LoVo (cell line): ENCODE results near the gene CFAP92.
"Not testable (repeated sequence)": the region's sequence is repeated elsewhere in the genome, so short reads cannot be mapped to it uniquely, and the experiment has no call there.

Source experiments
- DNase-seq: peaks from one replicate; pipeline ENCODE4 v3.0.0-alpha.2; 2016; ENCODE audit warnings: low spot score

The CFAP92 gene

DNA sequence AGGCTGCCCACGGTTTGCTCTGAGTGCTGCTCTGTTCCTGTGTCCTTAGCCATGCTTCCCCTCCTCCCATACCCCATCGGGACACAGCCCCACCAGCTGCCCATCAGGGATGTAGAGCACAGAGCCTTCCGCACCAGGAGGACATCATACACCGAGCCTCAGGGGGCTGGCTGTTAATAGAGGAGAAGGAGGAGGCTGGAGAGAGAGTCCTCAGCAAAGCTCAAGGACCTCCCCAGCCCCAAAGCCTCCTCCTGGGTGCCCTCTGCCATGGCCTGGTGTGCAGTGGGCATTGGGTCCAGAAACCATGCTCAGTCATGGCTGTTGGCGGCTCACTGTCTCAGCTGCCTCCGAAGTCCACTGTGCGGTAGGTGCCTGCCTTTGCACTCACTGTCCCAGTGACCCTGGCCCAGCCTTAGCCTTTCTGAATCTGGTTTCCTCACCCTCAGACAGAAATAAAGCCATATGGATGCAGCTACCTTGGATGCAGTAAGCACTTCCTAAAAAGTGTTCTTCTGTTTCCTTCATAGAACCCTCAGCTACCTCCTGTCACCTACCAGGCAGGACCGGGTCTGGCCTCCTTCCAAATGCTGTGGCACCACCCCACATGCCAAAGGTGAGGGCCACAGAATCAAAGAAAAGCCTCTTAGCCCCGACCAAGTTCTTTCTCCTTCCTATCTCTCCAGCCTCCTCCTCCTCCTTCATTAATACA is 60.5 kb downstream of the CFAP92 start:
- DNase-seq = no peak

DNA sequence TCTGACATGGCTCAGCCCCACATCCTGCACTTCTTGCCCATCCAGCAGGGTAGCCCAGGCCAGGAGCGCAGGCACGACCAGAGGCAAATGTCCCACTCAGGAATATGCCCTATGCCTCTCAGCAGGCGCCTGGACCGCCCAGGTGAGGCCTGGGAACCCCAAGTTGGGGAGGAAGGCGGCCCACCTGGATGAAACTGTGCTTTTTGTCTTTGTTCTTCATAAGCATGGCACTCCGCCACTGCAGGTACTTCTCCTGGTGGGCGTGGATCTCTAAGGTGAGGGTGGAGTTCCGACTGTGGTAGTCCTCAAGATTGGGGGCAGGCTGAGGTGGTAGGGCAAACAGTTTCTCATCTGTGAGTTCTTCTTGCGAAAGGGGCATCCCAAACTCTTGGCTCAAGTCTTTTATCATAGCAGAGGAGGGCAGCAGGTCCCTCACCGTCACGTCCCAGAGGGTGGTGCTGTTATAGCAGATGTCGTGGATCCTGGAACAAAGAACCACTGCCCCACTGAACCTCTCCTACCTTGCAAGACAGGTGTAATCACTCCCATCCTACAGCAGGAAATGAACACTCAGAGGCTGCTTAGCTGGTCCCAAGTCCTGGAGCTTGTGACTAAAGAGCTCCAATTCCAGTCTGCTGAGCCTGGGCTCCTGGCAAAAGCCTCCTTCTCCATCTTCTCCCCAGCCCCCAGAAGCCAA is 61.2 kb downstream of the CFAP92 start:
- no peak for DNase-seq

DNA sequence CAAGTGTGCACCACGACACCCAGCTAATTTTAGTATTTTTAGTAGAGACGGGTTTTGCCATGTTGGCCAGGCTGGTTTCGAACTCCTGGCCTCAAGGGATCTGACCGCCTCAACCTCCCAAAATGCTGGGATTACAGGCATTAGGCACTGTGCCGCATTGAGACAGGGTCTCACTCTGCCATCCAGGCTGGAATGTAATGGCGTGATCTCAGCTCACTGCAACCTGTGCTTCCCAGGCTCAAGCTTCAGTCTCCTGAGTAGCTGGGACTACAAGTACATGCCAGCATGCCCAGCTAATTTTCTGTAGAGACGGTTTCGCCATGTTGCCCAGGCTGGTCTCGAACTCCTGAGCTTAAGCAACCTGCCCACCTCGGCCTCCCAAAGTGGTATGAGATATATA is 62.8 kb downstream of the CFAP92 start:
- DNase-seq = no peak

DNA sequence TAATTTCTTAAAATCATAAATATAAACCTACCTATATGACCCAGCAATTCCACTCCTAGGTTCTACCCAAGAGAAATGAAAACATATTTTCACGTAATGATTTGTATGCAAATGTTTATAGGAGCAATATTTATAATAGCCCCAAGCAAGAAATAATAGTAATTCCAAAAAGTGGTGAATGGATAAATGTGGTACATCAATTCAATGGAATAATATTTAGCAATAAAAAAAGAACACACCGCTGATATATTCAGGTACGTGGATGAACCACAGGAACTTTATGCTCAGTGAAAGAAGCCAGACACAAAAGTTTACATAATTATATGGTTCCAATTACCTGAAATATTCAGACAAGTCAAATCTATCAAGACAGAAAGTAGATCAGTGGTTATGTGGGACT is 64.5 kb downstream of the CFAP92 start:
- DNase-seq = no peak

DNA sequence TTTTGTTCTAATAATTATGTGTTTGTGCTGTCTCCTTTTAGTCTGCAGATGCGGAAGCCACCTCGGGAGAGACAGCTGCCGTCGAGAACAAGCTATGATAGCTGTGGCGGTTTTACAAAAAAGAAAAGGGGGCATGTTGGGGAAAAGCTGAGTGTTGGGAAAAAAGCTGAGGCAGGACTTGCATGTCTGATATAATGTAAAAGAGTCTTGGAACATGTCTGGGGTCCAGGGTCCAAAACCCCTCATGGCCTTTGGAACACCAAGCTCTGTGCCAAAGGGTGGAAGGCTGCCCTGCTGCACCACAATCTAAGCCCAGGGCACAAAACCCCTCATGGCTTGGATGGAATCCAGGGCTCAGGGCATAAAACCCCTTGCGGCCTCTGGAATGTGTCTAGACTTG is 69.9 kb downstream of the CFAP92 start:
- DNase-seq = not testable (repeated sequence)

DNA sequence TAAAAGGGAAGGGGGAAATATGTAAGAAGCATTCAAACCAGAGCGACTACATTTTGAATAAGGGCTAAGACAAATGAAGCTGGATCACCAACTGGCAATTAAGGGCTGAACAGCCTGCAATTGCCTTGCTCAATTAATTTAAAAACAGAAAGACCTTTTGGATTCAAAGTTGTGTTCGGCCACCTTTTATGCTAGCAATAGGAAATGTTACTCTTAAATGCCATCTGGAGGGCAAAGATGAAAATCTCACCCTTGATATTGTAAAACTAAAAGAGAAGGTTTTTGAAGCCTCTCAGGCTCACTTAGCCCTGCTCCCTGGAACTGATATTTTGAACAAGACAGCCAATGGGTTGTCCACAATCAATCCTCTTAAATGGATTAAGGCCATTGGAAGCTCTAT is 70.3 kb downstream of the CFAP92 start:
- no peak for DNase-seq

DNA sequence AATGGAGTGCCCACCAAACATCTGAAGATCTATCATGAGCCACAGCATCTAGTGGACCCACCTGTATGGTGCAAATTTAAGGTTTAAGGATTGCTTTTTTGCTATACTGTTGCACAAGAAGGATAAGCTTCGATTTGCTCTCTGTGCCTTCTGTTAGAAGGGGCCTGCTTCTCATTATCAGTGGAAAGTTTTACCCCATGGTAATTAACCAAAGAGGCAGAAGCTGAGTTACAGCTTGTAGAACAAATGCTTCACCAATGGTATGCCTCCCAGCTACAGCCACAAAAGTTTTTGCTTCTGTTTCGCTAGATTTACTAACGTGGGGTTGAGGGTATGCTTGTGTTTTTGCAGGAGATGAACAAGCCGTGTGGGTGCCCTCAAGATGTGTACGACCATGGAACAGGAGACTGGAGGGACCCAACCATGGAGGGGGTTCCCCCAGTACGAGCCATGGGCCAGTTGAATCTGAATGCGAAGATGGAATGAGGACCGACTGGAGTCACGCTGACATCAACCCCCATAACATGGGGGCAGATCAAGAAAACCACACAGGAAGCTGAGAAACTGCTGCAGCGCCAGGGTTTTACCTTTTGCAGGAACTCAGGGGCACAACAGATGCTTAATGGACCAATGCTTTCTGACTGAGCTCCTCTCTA is 70.9 kb downstream of the CFAP92 start:
- no peak for DNase-seq

DNA sequence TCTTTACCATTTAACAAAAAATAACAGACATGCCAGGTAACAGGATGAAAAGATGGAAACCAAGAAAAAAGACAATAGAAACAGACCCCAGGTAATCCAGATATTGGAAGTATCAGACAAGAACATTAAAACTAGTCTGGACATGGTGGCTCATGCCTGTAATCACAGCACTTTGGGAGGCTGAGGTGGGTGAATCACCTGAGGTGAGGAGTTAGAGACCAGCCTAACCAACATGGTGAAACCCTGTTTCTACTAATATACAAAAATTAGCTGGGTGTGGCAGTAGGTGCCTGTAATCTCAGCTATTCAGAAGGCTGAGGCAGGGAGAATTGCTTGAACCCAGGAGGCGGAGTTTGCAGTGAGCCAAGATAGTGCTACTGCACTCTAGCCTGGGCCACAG is 73.9 kb downstream of the CFAP92 start:
- no peak for DNase-seq

DNA sequence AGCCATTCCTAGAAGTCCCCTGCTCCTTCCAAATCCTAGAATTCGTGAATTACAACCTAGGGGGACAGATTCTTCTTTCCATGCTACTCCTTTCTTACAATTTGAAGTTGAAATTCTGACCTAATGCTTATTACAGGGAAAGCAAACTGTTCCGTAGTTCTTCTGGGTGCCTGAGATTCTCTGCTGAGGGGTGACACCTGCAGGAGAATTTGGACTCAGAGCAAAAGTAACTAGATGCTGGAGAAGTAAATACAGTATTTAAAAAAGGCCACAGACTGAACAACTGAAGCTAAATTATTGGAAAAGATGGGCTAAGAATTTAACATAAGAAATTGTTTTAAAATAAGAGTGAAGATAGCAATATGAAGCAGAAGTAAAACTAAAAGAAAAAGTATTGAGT is 76.6 kb downstream of the CFAP92 start:
- DNase-seq = no peak

DNA sequence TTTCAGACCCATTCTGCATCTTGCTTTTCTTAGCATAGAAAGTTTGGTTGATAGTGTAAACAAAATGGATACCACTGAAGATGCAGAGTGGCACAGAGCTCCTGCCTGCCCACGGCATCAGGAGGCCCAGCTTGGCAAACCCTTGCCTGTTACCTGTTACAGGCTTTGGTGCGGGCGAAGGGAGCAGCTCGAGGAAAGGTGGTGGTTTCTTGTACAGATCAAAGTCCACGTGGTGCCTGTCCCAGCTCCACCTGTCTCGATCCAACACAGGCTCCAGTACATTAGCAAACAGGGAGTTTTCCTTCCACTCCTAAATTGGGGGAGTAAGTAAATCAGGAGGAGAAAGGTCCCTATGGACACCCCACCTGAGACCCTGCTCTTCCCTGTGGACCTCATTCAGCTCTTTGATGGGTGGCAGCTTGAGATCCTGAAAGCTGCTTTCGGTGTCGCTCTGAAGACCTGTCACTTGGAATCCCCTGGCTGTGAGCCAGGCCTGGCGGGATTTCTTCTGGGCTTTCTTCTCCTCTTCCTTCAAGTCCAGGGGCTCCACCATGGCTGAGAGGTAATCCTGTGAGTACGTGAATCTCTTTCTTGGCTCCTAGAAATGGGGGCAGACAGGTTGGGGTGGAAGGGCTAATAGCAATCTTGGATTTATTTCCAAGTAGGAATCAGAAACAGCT is 78.8 kb downstream of the CFAP92 start:
- DNase-seq = no peak

DNA sequence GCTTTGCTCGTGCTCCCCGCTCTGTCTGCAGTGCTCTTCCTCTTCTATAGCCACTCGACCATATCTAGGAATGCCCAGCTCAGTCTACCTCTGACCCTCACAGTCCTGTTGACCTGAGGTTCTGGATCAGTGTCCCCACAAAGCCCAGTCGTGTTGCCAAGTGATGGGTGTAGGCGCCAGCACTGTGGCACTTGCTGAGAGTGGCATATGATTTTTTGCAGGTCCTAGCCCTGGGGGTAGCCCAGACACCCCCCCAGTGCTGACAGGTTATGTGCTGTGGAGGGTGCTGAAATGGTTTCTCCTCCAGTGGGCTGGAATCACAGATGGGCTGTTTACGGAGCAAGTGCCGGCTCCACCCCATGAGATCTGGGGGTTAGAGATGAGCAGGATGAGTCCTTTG is 82.0 kb downstream of the CFAP92 start:
- DNase-seq = no peak

DNA sequence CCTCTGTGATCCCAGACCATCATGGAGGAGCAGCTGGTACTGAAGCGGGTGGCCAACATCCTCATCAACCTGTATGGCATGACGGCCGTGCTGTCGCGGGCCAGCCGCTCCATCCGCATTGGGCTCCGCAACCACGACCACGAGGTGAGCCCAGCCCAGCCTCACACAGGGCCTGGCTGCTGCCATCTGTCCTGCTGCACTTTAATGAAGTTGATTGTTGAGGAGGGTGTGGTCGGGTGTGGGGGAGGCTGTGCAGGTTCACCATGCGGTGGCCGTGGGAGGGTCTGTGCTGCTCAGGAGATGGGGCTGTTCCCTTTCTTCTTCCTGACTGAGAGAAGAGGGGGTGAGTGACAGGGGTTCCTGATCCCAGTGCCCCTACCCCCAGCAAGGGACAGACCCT is 83.9 kb downstream of the CFAP92 start:
- DNase-seq = no peak

DNA sequence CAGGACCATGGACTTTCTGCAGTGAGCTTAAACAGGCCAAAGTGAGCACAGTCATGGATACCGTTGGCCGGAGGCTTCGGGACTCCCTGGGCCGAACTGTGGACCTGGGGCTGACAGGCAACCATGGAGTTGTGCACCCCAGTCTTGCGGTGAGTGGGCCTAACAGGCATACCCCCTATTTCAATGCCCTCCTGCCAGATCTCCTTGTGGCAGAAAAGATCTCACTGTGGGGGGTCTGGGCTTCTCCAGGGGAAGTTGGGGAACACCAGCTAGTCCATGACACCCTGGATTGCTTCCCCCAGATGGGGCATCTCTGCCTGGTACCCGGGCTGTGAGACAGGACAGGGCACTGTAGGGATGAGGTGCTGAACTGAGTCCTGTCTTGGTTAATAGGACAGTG is 84.9 kb downstream of the CFAP92 start:
- no peak for DNase-seq

DNA sequence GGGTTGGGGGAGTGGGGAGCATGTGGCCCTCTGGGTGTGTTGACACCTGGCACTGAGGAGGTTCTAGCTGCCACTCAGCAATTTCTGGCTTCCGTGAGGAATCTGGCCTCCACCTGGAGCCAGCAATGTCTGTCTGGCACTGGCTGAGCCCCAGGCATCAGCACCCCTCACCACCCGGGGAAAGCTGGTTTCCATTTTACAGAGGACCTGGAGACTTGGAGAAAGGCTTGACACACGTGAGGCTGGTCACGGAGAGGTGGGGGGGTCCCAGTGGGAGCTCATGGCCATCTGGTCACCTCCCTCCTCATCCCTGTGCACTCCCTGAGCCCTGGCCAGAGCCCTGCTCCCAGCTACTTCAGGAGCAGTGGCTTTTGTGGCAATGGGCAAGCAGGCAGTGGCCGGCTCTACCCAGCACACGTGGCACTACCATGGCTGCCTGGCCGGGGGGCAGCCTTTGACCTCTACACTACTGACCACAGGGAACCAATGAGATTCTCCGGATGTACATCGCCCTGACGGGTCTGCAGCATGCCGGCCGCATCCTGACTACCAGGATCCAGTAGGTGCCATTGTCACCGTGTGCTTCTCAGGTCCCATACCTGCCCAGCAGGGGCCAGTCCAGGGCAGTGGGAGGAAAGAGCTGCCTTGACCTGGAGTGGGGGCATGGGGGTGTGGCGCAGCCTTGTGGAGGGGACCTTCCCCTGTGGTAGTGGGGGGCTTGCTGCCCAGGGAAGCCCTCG is 86.0 kb downstream of the CFAP92 start:
- no peak for DNase-seq

DNA sequence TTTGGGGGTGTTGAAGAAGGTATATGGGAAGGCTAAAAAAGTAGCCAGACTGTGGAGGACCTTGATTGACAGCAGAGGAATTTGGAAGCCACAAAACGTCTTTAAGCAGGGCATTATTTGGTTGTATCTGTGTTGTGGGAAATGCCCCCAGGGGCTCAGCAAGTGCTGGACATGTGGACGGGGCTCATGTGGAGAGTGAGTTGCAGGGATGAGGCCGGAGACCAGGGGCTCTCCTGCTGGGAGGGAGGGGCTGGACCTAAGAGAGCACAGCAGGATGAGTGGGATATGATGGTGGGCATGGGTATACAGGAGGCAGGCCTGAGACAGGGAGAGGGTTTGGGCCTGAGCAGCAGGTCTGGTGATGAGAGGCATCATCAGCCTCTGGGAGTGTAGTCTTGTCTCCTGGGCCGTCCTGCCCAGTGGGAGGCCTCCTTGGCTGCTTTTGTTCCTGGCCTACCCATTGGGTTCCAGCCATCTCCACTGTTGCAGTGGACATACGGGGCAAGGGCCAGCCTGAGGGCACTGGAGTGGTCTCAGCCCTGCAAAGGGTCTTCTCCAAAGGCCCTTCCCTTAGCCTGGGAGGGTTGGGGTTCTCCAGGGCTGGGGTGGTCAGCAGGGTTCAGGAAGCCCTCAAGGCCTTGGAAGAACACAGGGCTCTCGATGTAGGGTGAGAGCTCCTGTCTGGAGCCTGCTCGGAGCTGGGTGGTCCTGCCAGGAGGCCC is 86.9 kb downstream of the CFAP92 start:
- no peak for DNase-seq

DNA sequence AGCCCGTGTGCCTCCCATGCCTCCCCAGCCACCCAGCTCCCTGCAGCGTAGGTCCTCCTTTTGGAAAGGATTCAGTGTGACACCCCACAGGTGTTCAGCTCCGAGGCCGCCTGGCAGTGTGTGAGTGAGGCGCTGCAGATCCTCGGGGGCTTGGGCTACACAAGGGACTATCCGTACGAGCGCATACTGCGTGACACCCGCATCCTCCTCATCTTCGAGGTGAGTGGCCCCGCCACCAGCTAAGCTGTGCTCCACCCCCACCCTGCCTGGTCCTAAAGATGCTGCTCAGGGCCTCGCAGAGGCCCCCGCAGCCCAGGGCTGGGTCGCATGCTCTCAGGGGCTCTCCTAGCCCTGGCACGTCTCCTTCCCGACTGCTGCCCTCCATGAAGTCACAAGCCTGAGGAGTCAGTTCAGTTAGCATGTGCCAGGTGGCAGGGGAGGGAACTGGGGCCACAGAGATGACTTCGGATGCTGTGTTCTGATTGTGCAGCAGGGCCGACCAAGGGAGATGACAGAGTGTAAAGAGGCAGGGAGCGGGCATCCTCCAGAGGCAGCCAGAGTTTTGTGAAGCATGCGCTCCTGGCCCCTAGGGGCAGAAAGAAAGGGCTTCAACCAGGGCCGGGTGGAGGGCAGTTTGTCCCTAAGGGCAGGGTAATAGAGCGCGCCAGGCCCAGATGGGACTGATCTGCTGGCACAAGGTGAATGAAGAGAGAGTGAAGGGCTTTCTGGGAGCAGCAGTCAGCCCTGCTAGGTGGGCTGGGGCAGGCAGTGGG is 87.7 kb downstream of the CFAP92 start:
- DNase-seq = no peak

DNA sequence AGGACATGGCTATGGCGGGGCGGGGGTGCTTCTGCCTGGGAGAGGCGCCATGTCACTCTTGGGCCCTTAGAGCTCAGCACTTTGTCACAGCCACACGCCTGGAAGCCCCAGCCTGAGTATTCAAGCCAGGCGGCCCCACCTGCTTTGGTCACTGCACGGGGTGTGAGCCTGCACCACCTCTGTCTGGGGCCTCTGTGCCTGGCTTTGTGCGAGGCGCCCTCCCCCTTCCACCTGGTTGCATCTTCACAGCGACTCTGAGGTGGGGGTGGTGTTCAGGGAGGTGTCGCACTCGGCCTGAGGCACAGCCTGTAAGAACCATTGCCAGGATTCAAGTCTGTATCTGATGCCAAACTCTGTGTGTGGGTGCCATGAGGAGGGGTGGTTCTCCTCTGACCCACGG is 90.4 kb downstream of the CFAP92 start:
- DNase-seq = no peak

DNA sequence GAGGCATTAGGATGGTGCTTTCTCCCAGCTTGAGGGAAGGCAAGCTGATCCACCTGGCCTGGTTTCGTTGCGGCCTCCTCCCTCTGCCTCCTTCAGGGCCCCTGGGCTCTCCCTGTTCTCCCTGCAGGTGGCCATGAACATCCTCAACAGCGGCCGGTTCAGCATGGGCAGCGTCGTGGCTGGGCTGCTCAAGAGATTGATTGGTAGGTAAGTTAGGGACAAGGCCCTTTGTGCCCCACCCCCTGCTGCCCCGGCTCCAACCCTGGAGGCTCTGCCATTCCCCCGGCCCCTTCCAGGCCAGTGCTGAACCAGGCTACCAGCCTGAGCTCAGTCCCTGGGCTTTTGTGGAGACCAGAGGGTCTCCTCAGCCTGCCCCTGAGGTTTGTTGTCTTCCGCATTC is 91.5 kb downstream of the CFAP92 start:
- DNase-seq = no peak

DNA sequence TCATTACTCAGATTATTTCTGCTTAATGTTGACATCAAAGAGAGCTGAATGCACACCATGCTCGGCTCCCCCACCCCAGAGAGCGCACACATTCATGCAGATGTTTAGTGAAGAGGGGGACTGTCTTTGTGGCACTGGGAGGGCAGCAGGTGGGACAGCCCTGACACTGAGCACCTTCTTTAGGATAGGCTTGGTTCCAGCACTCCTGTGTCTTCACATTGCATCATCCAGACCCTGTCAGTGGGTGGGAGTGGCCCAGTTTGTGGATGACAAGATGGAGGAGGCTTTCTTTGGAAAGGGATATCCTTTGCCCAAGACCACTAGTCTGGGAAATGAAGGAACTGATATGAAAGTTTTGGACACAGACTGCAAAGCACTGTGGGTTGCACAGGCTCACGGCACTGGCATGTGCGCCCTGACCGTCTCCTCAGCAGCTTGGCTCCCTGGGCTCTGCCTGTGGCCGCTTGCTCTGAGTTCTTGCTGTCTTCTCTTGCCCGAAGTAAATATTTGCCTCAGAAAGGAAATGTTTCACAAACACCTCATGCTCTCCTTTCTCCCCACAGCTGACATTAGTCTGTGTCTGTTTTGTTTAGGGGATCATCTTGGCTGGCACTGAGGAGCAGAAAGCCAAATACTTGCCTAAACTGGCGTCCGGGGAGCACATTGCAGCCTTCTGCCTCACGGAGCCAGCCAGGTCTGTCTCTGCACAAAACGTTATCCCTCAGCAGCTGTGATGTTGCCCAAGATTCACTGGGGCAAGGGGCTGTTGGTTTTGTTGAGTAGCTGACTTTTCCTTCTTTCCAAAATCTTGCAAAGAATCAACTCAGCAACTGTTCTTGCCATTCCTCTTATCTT is 97.8 kb downstream of the CFAP92 start:
- DNase-seq = no peak
